ENCODE data around the gene TEX19.

TEX19 gene, protein sequence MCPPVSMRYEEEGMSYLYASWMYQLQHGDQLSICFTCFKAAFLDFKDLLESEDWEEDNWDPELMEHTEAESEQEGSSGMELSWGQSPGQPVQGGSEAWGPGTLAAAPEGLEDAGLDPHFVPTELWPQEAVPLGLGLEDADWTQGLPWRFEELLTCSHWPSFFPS

DNA sequence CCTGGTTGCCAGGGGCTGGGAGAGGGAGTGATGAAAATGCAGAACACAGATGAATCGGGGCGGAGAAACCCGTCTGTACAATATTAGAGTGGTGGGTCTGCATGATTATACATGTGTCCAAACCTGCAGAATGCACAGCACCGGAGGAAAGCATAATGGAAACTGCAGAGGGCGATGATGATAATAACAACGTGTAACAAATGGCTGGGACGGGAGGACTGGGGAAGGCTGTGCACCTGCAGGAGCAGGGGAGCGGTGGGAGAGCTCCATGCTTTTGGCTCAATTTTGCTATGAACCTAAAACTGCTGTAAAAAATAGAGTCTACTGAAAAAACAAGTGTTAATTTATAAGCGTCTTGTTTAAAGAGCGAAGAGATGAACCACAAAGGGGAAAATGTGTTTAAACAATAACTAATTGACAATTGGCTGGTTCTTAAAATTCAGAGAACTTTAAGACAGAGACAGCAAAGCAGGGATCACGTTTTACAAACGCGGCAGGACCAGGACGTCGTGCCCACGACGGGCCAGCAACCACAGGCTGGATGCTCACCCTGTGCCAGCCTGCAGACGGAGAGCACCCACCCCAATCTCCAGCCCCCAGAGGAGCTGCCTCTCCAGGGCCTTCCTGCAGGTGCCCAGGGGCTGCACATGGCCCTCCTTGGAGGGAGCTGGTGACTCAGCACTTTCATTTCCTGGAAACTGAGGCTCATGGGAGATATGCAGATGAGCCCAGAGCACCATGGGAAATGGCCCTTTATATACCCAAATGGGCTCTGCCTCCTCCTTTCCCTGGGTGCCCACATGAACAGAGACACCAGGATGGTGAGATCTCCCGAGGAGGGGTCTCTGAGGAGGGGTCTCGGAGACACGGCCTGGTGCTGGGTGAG, at the start of gene TEX19:
TEX19 (plus strand) TSS at position 783 of the 886 bp plus-strand sequence. CDS start 2,904 bp downstream, outside the sequence.
- peak; percentile 77 for FAIRE-seq

GRCh38 chr17:82309656-82310570, 49.1 kb upstream of the TEX19 start:
- FAIRE-seq: no peak

- FAIRE-seq: no peak
Measured at GRCh38 chr17:82310877-82311276, 48.2 kb upstream of the TEX19 start.

DNA sequence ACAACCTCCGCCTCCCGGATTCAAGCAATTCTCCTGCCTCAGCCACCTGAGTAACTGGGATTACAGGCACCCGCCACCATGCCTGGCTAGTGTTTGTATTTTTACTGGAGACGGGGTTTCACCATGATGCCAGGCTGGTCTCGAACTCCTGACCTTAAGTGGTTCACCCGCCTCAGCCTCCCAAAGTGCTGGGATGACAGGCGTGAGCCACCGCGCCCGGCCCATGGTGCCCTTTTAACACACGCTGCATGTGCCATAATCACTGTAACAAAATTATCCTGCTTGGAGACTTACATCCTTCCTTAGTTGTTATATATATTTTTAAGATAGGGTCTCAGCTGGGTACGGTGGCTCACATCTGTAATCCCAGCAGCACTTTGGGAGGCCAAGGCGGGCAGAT, 47.1 kb upstream of the TEX19 start:
- FAIRE-seq: no peak

DNA sequence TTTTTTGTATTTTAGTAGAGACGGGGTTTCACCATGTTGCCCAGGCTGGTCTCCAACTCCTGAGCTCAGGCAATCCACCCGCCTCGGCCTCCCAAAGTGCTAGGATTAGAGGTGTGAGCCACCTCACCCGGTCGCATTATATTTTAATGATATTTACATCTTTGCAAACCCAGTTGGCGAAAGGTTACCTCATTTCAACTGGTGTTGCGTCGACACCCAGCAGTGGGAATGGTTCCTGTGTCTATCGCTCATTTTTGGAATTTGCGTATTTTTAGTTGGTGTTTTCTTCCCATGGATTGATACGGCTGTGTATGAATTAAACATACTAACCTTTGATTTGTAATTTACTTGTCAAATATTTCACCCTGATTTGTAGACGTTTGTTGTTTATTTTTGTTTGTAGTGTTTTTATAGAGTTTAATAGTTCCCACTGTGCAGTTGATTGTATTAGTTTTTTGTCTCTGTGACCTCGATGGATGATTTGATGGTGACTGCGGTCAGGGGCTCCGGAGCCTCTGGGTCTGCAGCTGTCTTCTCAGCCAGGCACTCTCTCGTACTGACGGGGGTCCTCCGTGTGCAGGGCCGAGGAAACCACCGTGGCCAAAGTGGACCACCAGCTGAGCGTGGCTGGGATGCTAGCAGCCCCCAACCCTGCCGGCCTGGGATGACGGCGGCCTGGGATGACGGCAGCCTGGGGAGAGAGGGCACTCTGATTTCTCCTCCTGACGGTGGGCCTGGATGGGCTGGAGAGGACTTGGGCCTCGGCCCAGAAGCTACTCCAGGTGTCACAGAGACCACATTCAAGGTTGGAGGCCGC, 45.6 kb upstream of the TEX19 start:
- no peak for FAIRE-seq

DNA sequence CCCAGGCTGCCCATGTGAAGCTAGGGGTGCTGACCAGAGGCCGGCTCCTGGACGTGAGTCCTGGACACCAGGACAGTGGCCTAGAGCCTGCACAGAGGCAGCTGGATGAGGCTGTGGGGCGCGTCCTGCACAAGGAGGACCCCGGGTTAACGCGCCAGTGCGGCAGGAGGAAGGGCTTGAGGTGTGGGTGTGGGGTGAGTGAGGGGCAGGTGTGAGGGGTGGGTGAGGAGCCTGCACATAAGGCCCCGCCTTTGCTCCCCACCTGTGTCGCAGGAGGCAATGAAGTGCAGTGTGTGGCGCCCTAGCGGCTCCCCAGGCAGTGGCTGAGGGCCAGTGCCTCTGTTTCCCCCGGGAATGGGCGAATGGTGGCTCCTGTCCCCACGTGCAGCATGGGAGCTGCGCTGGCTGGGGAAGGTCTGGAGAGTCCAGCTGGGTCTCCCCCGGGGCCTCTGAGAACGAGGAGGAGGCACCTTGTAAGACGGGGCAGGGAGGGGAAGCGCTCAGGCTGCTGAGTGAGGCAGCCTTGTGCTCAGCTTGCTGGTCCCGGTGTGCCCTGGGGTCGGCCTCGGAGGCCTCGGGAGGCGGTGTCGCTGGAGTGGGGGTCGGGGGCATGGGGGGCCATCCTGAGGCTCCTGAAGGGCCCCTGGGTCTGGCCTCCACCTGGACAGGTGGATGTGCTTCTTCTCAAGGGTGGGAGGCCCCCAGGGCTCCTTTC, 44.9 kb upstream of the TEX19 start:
- FAIRE-seq: no peak

- no peak for FAIRE-seq
Measured at GRCh38 chr17:82314727-82315605, 44.1 kb upstream of the TEX19 start.

DNA sequence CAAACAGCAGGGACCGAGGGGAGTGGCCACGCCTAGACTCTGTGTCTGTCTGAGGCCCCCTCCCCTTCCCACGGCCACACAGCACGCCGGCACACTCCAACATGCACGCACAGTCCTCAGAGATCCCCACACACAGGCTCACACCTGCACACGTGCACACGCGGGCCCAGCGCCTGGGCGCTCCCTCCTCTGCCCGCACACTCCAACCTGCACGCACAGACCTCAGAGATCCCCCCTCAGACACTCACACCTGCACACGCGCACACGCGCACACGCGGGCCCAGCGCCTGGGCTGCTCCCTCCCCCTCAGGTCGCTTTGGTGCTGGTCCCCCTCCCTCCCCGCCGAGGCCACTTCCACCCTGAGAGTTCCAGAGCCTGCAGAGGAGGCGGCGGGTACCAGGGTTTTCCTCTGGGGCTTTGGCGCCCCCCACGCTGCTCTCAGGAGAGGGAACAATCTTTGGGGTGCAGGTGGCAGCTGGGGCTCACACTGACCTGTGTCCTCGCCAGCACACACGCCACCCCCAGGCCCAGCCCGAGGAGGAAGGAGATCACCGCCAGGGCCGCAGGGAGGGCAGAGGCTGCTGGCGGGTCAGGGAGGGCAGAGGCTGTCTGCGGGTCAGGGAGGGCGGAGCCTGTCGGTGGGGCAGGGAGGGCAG, 43.2 kb upstream of the TEX19 start:
- no peak for FAIRE-seq

DNA sequence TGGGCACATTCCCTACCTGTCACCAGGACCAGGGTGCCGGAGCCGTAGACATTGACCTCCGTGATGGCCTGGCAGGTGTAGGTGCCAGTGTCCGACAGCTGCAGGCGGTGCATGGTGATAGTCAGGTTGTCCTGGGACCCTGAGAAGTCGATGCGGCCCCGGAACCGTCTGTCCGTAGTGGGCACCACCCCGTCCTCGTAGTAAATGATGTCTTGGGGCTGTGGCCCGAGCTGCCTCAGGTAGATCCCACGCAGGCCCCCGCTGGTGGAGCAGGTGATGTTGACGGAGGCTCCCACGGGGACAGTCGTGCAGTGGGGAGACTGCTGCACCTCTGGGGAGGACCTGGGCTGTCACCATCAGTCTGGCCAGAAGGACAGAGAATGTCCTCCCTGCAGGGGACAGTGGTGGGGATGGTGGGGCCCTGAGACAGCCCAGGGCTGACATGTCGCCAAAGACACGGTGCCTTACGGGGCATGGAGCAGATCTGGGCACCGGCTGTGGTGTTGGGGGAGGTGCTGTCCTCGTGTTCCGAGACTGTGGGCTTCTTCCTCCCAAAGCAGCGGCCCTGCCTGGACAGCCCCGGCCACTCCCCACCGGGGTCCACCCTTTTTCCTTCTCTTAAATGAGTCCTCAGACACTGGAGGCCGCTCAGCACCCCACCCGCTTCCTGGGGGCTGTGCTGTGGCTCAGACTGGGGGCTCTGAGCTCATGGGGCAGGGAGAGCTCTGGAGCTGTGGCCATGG, 42.2 kb upstream of the TEX19 start:
- FAIRE-seq: no peak

DNA sequence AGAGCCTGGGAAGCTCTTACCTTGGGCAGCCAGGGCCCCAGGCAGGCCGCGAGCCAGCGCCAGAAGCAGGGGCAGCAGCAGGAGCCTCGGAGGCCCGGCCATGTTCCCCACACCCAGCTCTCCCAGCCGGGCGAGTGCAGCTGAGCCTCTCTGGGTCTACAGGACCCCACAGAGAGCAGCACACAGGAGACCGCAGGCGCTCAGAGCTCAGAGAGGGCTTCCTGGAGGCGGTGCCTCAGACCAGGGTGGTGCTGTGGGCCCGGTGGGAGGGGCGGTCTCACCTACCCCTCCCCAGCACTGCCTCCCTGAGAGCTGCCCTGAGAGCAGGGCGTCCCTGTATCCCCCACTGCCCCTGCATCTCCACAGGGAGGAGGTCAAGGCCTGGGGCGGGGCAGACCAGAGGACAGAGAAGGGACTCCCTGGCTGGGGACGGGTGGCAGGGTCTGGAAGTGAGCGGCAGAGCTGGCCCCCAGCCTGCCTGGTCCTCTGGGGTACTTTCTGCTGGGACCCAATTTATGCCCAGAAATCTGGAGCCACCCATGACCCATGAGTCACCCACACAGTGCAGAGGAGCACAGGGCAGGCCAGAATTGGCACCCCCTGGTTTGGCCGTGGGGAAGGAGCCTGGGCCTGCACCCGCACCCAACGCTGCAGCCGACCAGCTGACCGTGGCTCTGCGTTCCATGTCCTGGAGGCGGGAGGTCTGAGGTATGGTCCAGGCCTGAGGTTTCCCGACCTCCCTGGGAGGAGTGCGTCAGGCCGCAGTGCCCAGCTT, 41.5 kb upstream of the TEX19 start, which contains the start of gene CD7:
CD7 (minus strand) TSS at position 215 of the 775 bp plus-strand sequence; CDS start at position 102, 113 bp downstream.
- no peak for FAIRE-seq

GRCh38 chr17:82318169-82318498, 40.9 kb upstream of the TEX19 start:
- no peak for FAIRE-seq

DNA sequence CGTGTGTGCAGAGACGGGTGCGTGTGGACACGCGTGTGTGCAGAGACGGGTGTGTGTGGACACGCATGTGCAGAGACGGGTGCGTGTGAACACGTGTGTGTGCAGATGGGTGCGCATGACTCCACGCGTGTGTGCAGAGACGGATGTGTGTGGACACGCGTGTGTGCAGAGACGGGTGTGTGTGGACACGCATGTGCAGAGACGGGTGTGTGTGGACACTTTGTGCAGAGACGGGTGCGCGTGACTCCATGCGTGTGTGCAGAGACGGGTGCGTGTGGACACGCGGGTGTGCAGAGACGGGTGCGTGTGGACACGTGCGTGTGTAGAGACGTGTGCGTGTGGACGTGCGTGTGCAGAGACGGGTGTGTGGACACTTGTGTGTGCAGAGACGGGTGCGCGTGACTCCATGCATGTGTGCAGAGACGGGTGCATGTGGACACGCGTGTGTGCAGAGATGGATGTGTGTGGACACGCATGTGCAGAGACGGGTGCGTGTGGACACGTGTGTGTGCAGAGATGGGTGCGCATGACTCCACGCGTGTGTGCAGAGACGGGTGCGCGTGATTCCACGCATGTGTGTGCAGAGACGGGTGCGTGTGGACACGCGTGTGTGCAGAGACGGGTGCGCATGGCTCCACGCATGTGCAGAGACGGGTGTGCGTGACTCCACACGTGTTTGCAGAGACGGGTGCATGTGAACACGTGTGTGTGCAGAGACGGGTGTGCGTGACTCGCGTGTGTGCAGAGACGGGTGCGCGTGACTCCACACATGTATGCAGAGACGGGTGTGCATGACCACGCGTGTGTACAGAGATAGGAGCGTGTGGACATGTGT, 40.1 kb upstream of the TEX19 start:
- FAIRE-seq: no peak

GRCh38 chr17:82319619-82320062, 39.4 kb upstream of the TEX19 start:
- FAIRE-seq: no peak

DNA sequence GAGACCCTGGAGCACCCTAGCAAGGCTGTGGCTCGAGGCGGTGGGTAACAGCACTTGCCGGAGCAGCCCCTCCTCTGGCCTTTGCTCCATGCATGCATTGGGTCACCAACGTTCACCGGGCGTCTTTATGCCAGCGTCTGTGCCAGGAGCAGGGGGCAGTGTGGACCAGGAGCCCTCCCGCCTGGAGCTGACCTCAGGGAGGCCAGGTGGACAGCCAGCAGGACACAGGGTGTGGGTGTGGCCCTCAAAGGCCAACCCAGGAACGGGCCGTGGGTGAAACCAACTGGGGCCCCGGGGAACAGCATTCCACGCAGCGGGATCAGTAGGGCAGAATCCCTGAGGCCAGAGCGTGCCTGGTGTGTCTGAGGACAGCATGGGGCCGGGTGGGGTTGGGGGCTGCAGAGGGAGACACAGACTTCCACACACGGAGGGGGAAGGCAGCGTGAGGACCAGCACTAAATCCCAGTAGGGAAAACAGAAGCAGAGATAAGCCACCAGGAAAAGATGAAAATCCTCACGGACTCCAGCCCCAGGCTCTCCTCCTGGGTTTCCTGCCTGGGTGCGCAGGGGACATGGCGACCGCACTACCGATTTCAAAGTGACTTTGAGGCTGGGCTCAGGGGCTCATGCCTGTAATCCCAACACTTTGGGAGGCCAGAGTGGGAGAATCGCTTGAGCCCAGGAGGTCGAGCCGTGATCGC, 38.8 kb upstream of the TEX19 start:
- FAIRE-seq: no peak

DNA sequence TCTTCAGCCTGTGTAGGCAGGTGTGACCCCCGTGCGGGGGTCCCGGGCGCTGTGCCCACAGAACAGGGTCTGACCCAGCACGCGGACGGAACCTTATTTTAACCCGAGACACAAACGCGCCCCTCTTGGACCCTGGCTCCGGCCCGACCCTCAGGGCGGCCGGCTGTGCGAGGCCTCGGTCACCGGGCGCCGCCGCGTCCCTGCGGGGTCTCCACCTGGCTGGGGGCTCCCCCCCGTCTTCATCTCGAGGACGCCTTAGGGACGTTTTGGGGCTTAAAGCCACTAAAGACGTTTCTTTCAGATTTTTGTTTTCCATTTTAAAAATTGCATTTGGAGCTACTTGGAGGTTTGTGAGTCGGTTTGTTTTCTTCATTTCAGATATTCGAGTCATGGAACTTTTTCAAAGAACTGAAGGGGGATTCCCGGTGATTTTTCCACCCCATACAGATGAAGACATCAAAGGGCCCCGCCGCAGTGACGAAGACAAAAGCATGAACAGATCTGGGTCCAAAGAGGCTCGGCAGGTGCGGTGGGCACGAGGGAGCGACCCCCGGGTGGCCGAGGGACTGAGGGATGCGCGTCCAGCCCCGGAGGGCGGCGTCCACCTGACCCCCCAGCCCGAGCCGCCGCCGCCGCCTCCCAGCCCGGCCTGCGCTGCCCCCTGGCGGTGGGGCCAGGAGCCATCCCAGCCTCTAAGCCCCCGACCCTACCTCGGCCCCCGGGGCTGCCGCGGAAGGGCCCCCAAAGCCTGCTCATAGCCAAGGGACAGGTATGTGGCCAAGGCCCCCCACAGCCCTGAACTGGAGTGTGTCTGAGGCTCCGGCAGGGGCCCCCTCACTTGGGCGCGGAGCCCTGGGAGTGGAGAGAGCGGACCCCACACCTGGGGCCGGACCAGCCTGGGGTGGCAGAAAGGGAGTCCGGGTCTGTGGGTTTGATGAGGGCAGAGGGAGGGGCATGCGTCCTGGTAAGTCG, 37.8 kb upstream of the TEX19 start:
- no peak for FAIRE-seq

Measured in G401.6 (cell line).